Placental epithelial cell (primary cell): ENCODE results near the gene VPS41. TPM values are rescaled to one million over a fixed set of nuclear protein-coding genes. Genes with fewer than 3 reads are reported as not detected.

Experiments
- total RNA-seq: library from RNA; depleted of rRNA; stranded (reverse); fragments of >200 nt; gene quantifications from 2 replicates; pipeline ENCODE4 v1.2.3, GENCODE V29; 2012

Gene VPS41
- 39.8 and 49.5 TPM in 2 replicates for total RNA-seq

GRCh38 chr7:38908759-38909335 is at the start of gene VPS41:
Gene VPS41, minus strand, starts transcription at chr7:38909191. Its CDS starts 17 bp downstream, at chr7:38909174.

Other genes with a start within 250 kb of the VPS41 start
- gene POU6F2, start 68.7 kb upstream of the VPS41 start, total RNA-seq, result not detected in 2 replicates